Naive B cell (primary cell): Measurements from ENCODE around the gene FBRSL1. TPM values are rescaled to one million over a fixed set of nuclear protein-coding genes. Genes with fewer than 3 reads are reported as not detected.

Experiments
- ATAC-seq, 2 donors: fragments of 150-1000 bp; cut with Tn5 transposase; 2 replicates each; pipeline ENCODE4 v1.10.0; 2021; ENCODE audit warnings: low read depth in 2 of 2, mild to moderate bottlenecking in 2 of 2, moderate library complexity in 2 of 2
- DNase-seq: peaks from one replicate; pipeline ENCODE4 v3.0.0; 2022
- H3K27ac Mint-ChIP-seq, 6 donors: one replicate each; pipeline ENCODE4 v1.8.0; 2020 to 2022; ENCODE audit warnings: mild to moderate bottlenecking in 6 of 6, mixed read lengths in 6 of 6, moderate library complexity in 5 of 6, inconsistent platforms in 2 of 6
- H3K27me3 Mint-ChIP-seq, 3 donors: one replicate each; pipeline ENCODE4 v1.8.0; 2021 to 2022; ENCODE audit warnings: mixed read lengths in 3 of 3, mild to moderate bottlenecking in 1 of 3
- H3K36me3 Mint-ChIP-seq, 2 donors: one replicate each; pipeline ENCODE4 v1.8.0; 2020 to 2022; ENCODE audit warnings: mixed read lengths in 2 of 2, inconsistent platforms in 1 of 2, mild to moderate bottlenecking in 1 of 2
- H3K4me1 Mint-ChIP-seq, 3 donors: one replicate each; pipeline ENCODE4 v1.8.0; 2020 to 2022; ENCODE audit warnings: mixed read lengths in 3 of 3, inconsistent platforms in 1 of 3, mild to moderate bottlenecking in 1 of 3, moderate library complexity in 1 of 3
- H3K4me3 Mint-ChIP-seq, 8 donors: one replicate each; pipeline ENCODE4 v1.8.0; 2020 to 2022; ENCODE audit warnings: mild to moderate bottlenecking in 8 of 8, mixed read lengths in 8 of 8, moderate library complexity in 8 of 8, inconsistent platforms in 2 of 8
- H3K9me3 Mint-ChIP-seq, 7 donors: one replicate each; pipeline ENCODE4 v1.8.0; 2020 to 2022; ENCODE audit warnings: mixed read lengths in 7 of 7, mild to moderate bottlenecking in 5 of 7, inconsistent platforms in 2 of 7, moderate library complexity in 1 of 7
- polyA plus RNA-seq, 6 donors: library from polyadenylated mRNA; unstranded; fragments of 300-500 nt; fragmentation: Illumina TruSeq; gene quantifications; one replicate each; pipeline ENCODE4 v1.2.3, GENCODE V29; 2021; ENCODE audit warnings: low read depth in 6 of 6

Gene FBRSL1
- polyA plus RNA-seq, 6 donors from 2014 or later, result 0.60 to 5.8 (median 2.9) TPM

DNA sequence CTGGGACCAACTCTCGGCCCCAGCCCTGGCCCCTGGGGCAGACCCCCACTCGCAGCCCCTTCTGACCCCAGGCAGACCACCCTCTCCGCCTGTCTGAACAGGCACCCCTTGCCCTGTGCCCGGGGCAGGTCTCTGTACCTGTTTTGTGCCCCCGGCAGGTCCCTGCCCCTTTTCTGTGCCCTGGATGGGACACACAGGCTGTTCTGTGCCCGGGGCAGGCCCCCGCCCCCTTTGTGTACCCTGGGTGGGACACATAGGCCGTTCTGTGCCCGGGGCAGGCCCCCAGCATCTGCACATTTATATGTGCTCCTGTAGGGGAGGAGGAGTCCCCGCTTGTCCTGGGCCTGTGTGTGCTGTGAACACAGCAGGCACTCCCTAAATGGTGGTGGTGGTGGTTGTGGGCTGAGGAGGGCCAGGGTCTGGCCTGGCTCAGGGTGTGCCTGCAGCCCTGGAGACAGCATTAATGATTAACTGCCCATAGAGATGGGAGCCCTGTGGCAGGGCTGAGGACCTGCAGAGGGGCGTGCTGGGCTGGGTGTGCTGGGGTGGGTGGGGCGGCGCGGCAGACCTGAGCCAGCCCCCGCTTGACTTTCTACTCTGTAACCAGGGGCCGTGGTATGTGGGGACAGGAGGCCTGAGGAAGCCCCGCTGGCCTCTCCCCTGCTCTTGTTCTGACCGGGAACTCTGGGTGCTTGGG is 3.7 kb downstream of the FBRSL1 start:
- Mint-ChIP-seq H3K27me3 (no peaks in the 10 kb centered on the region), H3K36me3 (no peaks in the 10 kb centered on the region), H3K27ac (peak overlapping the region in 2 of 6 donors; percentile 87 to 89), H3K4me3 (peak overlapping the region in 5 of 8 donors; percentile 35 to 70 (median 58)), H3K9me3 (no peaks in the 10 kb centered on the region), H3K4me1 (peaks cover 47 to 67% (median 57%) of the 10 kb centered on the region in 3 donors)
- no peak for DNase-seq
- ATAC-seq, result no peak

DNA sequence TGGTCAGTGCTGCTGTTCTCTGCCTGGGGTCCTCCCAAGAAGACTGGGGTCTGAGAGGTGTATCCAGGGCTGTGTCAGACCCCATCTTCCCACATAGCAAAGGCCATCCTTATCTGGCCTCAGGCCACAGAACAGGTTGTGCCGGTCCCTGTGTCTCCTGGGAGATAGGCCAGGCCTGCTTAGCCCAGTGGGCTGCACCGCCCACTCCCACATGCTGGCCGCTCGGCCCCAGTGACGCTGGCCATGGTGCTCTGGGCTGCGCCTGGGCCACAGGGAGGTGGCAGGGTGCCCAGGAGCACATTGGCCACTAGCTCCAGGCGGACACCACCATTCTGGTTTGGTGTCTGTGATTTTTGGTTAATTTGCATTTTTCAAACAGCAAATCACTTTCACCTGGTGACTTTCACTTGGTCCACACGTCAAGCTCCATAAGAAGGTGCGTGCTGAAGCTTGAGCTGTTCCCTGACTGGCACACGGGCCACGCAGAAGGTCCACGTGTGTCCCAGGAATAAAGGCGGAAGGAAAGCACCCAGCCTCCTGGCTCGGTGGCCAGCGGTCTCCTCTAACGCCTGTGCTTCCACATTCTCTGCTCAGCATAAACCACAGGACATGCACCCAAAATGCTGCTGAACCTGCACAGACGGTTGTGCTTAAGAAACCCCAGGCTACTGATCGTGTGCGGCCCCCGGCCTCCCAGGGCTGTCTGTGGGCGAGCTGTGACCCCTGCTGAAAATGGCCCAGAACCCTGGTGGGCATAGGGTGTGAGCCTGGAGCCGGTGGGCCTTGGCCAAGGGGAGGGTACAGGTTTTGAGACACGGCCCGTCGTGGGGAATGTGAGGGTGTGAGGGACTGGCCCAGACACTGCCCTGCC is 4.6 kb downstream of the FBRSL1 start:
- Mint-ChIP-seq H3K9me3 (no peaks in the 10 kb centered on the region), H3K27ac (peak overlapping the region in 1 of 6 donors; percentile 89), H3K4me3 (peak overlapping the region in 2 of 8 donors; percentile 35 to 58), H3K4me1 (peaks cover 47 to 67% (median 56%) of the 10 kb centered on the region in 3 donors), H3K27me3 (no peaks in the 10 kb centered on the region), H3K36me3 (no peaks in the 10 kb centered on the region)
- DNase-seq, result no peak
- ATAC-seq, result no peak

DNA sequence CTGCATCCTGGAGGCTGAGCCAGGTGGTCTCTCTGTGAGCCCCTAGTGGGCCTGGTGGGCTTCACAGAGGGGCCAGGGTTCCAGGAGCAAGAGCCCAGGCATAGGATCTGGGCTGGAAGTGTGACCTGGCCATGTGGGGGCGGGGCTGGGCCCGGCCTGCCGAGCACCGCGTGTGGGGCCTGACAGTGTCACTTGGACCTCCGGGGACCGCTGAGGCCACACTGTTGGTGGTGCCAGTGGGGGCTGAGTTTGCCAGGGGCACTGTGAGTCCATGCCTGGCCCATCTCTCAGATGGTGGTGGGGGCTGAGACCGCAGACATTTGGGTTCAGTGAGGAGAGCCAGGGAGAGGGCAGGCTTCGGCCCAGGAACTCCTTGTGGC is 5.2 kb downstream of the FBRSL1 start:
- Mint-ChIP-seq H3K4me1 (peaks cover 50 to 69% (median 61%) of the 10 kb centered on the region in 3 donors), H3K27me3 (no peaks in the 10 kb centered on the region), H3K36me3 (no peaks in the 10 kb centered on the region), H3K9me3 (no peaks in the 10 kb centered on the region), H3K4me3 (peak overlapping the region in 1 of 8 donors; percentile 41), H3K27ac (peak overlapping the region in 2 of 6 donors; percentile 45 to 71)
- DNase-seq, result no peak
- ATAC-seq, result no peak

DNA sequence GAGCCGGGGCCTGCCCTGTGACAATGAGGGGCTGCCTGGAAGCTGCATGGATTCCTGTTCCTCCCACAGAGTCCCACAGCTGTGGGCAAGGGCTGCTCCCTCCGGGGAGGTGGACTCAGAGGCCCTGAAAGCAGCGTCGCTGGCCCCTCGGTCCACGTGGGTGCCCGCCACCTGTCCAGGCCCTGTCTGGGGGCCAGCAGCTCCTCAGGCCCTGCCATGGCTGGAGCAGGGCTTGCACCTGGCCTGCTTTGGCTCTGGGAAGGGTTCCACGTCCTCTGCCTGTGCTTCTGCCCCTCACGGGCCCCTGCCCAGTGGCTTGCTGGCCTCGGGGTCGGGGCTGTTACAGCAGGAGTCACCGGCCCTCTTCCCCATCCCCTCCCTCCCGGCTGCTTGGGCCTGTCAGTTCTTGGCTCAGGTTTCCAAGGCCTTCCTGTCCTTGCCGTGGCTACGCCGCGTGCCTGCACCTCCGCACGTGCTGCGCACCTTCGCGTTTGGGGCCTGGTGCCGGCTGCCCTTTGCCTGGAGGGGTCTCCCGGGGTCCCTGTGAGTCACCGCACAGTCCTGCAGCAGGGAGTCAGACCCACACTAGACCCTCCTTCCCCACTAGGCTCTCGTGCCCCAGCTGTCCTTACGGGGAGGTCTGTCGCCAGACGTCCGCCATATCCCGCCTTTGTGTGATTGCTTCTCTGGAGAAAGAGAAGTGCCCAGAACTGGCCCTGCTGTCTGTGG is 5.8 kb downstream of the FBRSL1 start:
- Mint-ChIP-seq H3K4me3 (peak overlapping the region in 1 of 8 donors; percentile 50), H3K9me3 (no peaks in the 10 kb centered on the region), H3K27me3 (no peaks in the 10 kb centered on the region), H3K36me3 (no peaks in the 10 kb centered on the region), H3K4me1 (peaks cover 56 to 74% (median 67%) of the 10 kb centered on the region in 3 donors), H3K27ac (peak overlapping the region in 2 of 6 donors; percentile 45 to 71)
- DNase-seq (no peak), ATAC-seq (no peak)

DNA sequence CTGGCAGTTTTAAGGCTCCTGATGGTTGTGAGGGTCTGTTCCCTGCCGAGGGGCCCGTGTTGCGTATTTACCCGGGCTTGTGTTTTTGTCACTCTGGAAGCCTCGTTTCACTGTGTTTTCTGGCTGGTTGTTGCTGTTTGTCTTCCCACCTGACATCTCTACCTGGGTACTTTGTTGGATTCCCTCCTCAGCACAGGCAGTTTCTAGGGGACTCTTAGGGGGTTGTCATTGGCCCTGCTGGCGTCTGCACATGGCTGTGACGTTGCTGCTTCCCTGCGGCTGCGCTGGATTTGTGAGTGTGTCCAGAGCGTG is 6.4 kb downstream of the FBRSL1 start:
- Mint-ChIP-seq H3K27ac (peak overlapping the region in 3 of 6 donors; percentile 44 to 59 (median 49)), H3K36me3 (no peaks in the 10 kb centered on the region), H3K27me3 (no peaks in the 10 kb centered on the region), H3K4me3 (peak overlapping the region in 1 of 8 donors; percentile 50), H3K9me3 (no peaks in the 10 kb centered on the region), H3K4me1 (peaks cover 54 to 75% (median 63%) of the 10 kb centered on the region in 3 donors)
- ATAC-seq, result no peak
- DNase-seq, result no peak

DNA sequence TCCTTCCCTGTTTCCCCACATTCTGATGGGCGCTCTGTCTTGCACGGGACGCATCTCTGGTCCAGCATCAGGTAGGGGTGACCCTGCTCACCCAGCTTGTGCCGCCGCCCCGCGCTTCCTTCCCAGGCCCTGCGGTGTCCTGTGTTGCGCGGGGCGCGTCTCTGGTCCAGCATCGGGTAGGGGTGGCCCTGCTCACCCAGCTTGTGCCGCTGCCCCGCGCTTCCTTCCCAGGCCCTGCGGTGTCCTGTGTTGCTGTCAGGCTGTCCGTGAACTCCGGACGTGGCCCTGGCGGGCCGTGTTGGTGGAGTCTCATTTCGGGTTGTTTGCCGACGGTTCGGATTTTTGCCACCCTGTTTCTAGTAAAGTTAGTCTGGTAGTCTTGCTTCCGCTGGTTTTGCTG is 6.8 kb downstream of the FBRSL1 start:
- no peaks in the 10 kb centered on the region for H3K36me3 Mint-ChIP-seq
- H3K4me3 Mint-ChIP-seq, result peak overlapping the region in 1 of 8 donors; percentile 50
- DNase-seq (no peak), ATAC-seq (no peak)
- no peaks in the 10 kb centered on the region for H3K27me3 Mint-ChIP-seq
- no peaks in the 10 kb centered on the region for H3K9me3 Mint-ChIP-seq
- H3K4me1 Mint-ChIP-seq, result peaks cover 51 to 75% (median 59%) of the 10 kb centered on the region in 3 donors
- peak overlapping the region in 1 of 6 donors; percentile 49 for H3K27ac Mint-ChIP-seq

DNA sequence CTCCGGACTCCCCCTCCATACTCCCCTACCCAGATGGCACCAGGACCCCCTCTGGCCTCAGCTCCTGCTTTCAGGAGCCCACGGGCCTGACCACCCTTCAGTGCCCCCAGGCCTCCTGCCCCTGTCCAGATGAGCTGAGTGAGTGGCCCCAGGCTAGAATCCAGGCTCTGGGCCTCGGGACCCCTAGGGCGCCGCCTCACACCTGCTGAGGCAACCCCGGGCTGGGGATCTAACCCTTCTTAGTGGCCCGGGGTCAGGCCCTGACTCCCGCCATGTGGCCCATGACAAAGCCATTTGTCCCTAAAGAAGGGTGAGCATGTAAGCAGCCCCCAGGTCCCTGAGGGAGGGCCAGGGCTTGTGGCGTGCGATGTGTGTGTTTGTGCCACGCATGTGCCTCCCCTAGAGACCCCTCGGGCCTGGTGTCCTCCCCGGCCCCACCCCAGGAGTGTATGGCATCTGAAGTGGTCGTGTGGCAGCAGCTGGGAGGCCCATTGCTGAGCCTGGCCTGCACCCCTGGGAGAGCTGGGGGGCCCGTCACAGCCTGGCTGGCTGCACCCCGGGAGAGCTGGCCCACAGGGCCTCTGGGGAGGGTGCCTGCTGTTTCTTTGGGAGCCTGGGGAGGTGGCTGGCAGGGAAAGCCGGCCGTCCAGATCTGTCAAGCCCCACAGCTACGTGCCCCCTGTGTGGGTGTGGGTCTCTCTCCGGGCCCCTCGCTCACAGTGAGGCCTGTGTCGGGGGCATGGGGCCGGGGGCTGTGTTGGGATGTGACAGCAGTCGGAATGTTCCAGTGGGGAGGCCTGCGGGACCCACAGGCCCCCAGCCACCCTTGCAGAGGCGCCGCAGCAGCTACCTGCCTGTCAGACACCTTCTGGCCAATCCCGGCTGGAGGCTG is 7.8 kb downstream of the FBRSL1 start:
- Mint-ChIP-seq H3K27me3 (no peaks in the 10 kb centered on the region), H3K4me1 (peaks cover 50 to 75% (median 52%) of the 10 kb centered on the region in 3 donors), H3K36me3 (no peaks in the 10 kb centered on the region), H3K9me3 (no peaks in the 10 kb centered on the region), H3K4me3 (peak overlapping the region in 2 of 8 donors; percentile 3 to 29), H3K27ac (peak overlapping the region in 1 of 6 donors; percentile 49)
- ATAC-seq (no peak), DNase-seq (no peak)

DNA sequence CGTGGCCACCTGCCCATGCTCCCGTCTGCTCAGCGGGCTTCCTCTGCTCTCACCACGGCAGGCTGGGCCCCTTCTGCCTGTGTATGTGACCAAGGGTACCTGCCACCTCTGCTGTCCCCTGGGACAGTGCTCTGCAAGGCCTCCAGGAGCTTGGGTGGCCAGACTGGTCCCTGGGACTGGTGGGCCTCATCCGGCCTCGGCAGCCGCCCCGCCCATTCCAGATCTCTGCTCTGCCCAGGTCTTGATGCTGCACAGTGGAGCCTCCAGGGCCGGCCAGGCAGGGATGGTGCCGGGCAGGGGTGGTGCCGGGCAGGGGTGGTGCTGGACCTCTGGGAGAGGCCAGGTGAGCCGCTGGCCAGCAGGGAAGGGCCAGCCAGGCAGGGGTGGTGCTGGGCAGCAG is 9.0 kb downstream of the FBRSL1 start:
- Mint-ChIP-seq H3K36me3 (no peaks in the 10 kb centered on the region), H3K4me3 (no peak overlapping the region), H3K9me3 (no peaks in the 10 kb centered on the region), H3K4me1 (peaks cover 47 to 75% (median 51%) of the 10 kb centered on the region in 3 donors), H3K27ac (no peak overlapping the region), H3K27me3 (no peaks in the 10 kb centered on the region)
- no peak for ATAC-seq
- DNase-seq, result no peak

DNA sequence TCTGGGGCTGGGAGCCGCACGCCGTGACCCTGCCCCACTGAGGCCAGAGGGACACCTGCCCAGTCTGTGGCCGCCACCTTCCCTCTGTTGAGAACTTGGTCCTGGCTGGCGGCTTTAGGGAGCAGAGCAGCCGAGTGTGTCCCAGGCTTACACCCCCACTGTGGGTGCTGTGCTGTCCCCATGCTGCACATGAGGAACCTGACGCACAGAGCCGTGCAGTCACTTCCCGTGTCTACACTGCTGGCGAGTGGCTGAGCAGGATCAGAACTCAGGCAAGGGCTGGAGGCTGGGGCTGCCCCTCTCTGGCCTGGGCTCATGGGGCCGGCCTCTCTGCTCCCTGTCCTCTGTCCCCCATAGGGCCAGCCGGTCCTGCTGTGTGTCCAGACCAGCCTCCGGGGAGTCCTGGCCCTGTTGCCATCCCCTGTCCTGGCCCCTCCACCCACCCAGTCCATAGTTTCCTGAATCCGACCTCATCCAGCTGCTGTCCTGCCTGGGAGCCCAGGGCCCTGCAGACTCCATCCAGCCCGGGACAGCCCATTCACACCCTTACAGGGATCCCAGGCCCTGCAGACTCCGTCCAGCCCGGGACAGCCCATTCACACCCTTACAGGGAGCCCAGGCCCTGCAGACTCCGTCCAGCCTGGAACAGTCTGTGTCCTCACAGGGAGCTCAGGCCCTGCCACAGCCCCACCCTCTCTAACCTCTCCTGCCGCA is 10.3 kb downstream of the FBRSL1 start:
- Mint-ChIP-seq H3K4me1 (peaks cover 43 to 74% (median 49%) of the 10 kb centered on the region in 3 donors), H3K9me3 (no peaks in the 10 kb centered on the region), H3K27me3 (no peaks in the 10 kb centered on the region), H3K36me3 (no peaks in the 10 kb centered on the region), H3K27ac (peak overlapping the region in 1 of 6 donors; percentile 63), H3K4me3 (peak overlapping the region in 1 of 8 donors; percentile 3)
- DNase-seq (no peak), ATAC-seq (peak; percentile 22 to 43)

DNA sequence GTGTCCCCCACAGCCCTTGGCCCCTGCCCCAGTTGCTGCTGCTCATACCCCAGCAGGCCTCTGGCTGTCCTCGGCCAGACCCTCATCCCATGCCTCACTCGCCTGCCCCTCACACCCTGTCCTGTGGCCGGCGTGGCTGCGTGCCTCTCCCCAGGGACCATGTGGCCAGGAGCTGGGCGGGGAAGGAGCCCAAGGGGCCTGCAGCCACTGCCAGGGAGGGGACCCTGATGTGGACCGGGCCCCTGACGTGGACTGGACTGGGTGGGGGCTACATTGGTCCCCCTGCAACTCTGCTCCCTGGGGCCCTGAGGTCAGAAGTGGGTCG is 10.9 kb downstream of the FBRSL1 start:
- Mint-ChIP-seq H3K4me1 (peaks cover 48 to 76% (median 54%) of the 10 kb centered on the region in 3 donors), H3K9me3 (no peaks in the 10 kb centered on the region), H3K27ac (peak overlapping the region in 1 of 6 donors; percentile 63), H3K27me3 (no peaks in the 10 kb centered on the region), H3K4me3 (no peak overlapping the region), H3K36me3 (no peaks in the 10 kb centered on the region)
- ATAC-seq, result no peak
- no peak for DNase-seq

DNA sequence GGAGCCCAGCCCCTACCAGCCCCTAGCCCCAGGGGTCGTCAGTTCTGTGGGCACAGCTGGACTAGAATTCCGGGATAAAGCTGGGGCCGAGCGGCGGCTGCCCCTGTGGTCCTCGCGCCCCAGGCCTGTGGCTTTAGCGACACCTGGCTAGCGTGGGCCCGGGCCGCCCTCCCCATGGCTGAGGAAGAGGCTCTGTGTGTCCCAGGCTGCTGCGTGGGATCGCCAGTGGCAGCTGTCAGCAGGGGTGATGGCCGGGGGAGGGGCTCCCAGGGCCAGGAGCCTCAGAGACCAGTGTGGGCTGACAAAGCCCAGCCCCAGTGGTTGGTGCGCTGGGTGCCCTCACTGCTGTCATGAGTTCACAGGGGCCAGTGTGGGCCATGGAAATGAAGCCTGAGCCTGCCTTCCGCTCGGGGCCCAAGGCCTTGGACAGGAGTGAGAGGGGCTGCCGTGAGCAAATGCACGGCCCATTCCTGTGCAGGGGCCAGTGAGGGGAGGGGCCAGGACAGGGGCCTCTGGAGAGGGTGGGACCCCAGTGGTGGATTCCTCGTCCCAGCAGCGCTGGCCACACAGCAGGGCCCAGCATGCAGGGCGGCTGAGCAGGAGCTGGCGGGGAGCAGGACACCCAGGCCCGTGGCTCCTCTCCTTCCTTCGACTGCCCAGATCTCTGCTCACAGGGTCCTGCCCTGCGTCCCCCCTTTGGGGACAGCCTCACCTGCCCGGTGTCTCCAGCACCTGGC is 11.4 kb downstream of the FBRSL1 start:
- ATAC-seq, result no peak
- no peaks in the 10 kb centered on the region for H3K36me3 Mint-ChIP-seq
- no peaks in the 10 kb centered on the region for H3K9me3 Mint-ChIP-seq
- H3K4me3 Mint-ChIP-seq, result peak overlapping the region in 1 of 8 donors; percentile 23
- H3K27ac Mint-ChIP-seq, result peak overlapping the region in 2 of 6 donors; percentile 46 to 63
- DNase-seq, result no peak
- H3K4me1 Mint-ChIP-seq, result peaks cover 51 to 80% (median 55%) of the 10 kb centered on the region in 3 donors
- no peaks in the 10 kb centered on the region for H3K27me3 Mint-ChIP-seq
